ENCODE results near the gene MGLL.

DNA sequence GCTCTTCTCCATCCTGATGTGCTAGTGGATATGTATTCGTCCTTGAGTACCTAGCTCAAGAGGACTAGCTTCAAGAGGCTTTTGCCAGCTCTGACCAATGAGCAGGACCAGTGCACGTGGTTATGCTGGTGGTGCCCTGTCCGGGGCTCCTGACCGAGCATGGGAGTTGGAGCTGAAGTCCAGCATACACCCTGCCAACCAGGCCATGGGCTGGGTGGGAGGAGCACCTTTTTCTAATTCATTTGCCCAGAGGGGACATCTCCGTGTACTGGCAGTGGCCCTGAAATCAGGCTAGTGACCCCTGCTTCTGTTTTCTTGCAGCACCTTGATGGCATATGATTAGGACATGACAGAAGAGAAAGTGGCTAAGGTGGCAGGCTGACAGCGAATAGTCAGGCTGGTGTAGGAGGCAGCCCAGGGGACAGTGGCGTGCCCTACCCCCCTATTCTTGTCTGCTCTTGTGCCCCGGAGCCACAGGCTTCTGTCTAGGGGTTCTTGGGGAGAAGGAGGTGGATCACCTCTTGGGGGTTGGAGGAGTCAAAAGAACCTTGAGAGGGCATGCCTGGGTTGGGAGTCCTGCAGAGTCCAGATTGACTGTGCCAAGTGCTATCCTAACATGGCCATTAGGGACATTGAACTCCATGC, 176.8 kb downstream of the MGLL start:
- TF ChIP-seq, protein P1, sequence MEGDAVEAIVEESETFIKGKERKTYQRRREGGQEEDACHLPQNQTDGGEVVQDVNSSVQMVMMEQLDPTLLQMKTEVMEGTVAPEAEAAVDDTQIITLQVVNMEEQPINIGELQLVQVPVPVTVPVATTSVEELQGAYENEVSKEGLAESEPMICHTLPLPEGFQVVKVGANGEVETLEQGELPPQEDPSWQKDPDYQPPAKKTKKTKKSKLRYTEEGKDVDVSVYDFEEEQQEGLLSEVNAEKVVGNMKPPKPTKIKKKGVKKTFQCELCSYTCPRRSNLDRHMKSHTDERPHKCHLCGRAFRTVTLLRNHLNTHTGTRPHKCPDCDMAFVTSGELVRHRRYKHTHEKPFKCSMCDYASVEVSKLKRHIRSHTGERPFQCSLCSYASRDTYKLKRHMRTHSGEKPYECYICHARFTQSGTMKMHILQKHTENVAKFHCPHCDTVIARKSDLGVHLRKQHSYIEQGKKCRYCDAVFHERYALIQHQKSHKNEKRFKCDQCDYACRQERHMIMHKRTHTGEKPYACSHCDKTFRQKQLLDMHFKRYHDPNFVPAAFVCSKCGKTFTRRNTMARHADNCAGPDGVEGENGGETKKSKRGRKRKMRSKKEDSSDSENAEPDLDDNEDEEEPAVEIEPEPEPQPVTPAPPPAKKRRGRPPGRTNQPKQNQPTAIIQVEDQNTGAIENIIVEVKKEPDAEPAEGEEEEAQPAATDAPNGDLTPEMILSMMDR (IDR thresholded peaks at IDR 0.05), result no peak
- TF ChIP-seq POLR2A (IDR thresholded peaks at IDR 0.05) (no peak), POLR2AphosphoS5 (IDR thresholded peaks at IDR 0.05) (no peak)

Data from suprapubic skin (tissue), 4 donors.